ENCODE data around the gene ABCC8.

GRCh38 chr11:17521106-17521900, 44.7 kb upstream of the ABCC8 start:
- TF ChIP-seq EZH2 (IDR thresholded peaks at IDR 0.05; ENCODE audit: insufficient read depth, poor library complexity, severe bottlenecking) = no peak
- no peak for TF ChIP-seq EZH2phosphoT487 (IDR thresholded peaks at IDR 0.05; ENCODE audit: insufficient read depth, low read depth)

Data from GM23248 (cell line).